ENCODE measurements around the gene CGNL1. TPM values are rescaled to one million over a fixed set of nuclear protein-coding genes. Genes with fewer than 3 reads are reported as not detected.

The CGNL1 gene
- polyA plus RNA-seq, 1 of the 3 experiments (the other 2 are of a cell fraction), result 0.23 TPM

GRCh38 chr15:57485869-57486268 lies 109.6 kb downstream of the CGNL1 start:
- peak overlapping the region; percentile 5; the same call in 1 of the 2 replicates for H3K4me2 ChIP-seq
- no peaks in the 10 kb centered on the region; a peak in 1 of 4 replicates for H3K4me1 ChIP-seq (ENCODE audit: control insufficient read depth in 1 of 2, insufficient read depth in 2 of 2, low read depth in 1 of 2, low read length in 1 of 2)
- no peaks in the 10 kb centered on the region for H3F3A ChIP-seq (replicated peaks; ENCODE audit: insufficient read depth)
- no peak for DNase-seq
- no peaks in the 10 kb centered on the region for H3K79me2 ChIP-seq (ENCODE audit: insufficient read depth)
- 0% methylated on average over 2 of the region's 2 CpGs for WGBS (ENCODE audit: low lambda C conversion rate)
- H2AFZ ChIP-seq (ENCODE audit: low read depth), result peak overlapping the region; percentile 38; the same call in 1 of the 2 replicates
- CTCF ChIA-PET, result interaction anchor here (2.1 kb wide), 1 partner anchor 145 kb away, joined by 8 read pairs; no protein-coding TSS in a partner anchor
- no peaks in the 10 kb centered on the region for H3K9me3 ChIP-seq
- H3K9ac ChIP-seq, result no peak overlapping the region
- H3K36me3 ChIP-seq (replicated peaks in 1 of 2; ENCODE audit: control insufficient read depth in 1 of 2, insufficient read depth in 2 of 2, low read length in 1 of 2), result no peaks in the 10 kb centered on the region
- H3K9me2 ChIP-seq, result no peaks in the 10 kb centered on the region
- H3K27me3 ChIP-seq (ENCODE audit: insufficient read depth), result no peaks in the 10 kb centered on the region
- POLR2A ChIA-PET, result no interaction called here
- peak overlapping the region in 1 of 2 experiments; percentile 54; a peak in 2 of 4 replicates for H3K27ac ChIP-seq (ENCODE audit: low read depth in 2 of 2, low read length in 1 of 2)
- 0 out of 2 replicates have a peak, but pooled peaks have one; percentile 22 for TF ChIP-seq ZBTB33 (IDR thresholded peaks at IDR 0.05; ENCODE audit: borderline replicate concordance, low read depth)
- TF ChIP-seq FOSL2 (IDR thresholded peaks at IDR 0.05; ENCODE audit: borderline replicate concordance, low read depth), result peak; percentile 98
- TF ChIP-seq, protein P1, sequence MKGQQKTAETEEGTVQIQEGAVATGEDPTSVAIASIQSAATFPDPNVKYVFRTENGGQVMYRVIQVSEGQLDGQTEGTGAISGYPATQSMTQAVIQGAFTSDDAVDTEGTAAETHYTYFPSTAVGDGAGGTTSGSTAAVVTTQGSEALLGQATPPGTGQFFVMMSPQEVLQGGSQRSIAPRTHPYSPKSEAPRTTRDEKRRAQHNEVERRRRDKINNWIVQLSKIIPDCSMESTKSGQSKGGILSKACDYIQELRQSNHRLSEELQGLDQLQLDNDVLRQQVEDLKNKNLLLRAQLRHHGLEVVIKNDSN (IDR thresholded peaks at IDR 0.05; ENCODE audit: borderline replicate concordance, low read depth), result no peak
- peak; percentile 94 for TF ChIP-seq JUND (IDR thresholded peaks at IDR 0.05)
- TF ChIP-seq, protein P2, sequence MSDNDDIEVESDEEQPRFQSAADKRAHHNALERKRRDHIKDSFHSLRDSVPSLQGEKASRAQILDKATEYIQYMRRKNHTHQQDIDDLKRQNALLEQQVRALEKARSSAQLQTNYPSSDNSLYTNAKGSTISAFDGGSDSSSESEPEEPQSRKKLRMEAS (IDR thresholded peaks at IDR 0.05; ENCODE audit: low read depth), result peak; percentile 70; the same call in 1 of the 2 replicates
- TF ChIP-seq PBX3 (IDR thresholded peaks at IDR 0.05), result peak; percentile 32; the same call in 1 of the 2 replicates
- peak; percentile 71 for TF ChIP-seq TCF12 (IDR thresholded peaks at IDR 0.05)
- TF ChIP-seq TEAD4 (IDR thresholded peaks at IDR 0.05; ENCODE audit: borderline replicate concordance, insufficient read depth), result peak; percentile 67; the same call in 1 of the 2 replicates
- no peak for TF ChIP-seq RFX5 (IDR thresholded peaks at IDR 0.05; ENCODE audit: low read length)
- peak in 1 of 2 experiments; percentile 75; a peak in 1 of 4 replicates for TF ChIP-seq EP300 (IDR thresholded peaks at IDR 0.05; ENCODE audit: borderline replicate concordance in 1 of 2, low read depth in 1 of 2, low read length in 1 of 2)
- peak; percentile 61; the same call in 1 of the 2 replicates for TF ChIP-seq NFIC (IDR thresholded peaks at IDR 0.05; ENCODE audit: borderline replicate concordance)
- no peak for TF ChIP-seq TAF1 (IDR thresholded peaks at IDR 0.05; ENCODE audit: borderline replicate concordance, low read depth, low read length)
- peak; percentile 92 for TF ChIP-seq RXRA (IDR thresholded peaks at IDR 0.05; ENCODE audit: borderline replicate concordance, low read depth)
- H4K20me1 ChIP-seq (ENCODE audit: insufficient read depth), result no peaks in the 10 kb centered on the region
- H3K4me3 ChIP-seq (ENCODE audit: low read depth in 2 of 2, low read length in 1 of 2), result no peak overlapping the region

GRCh38 chr15:57486833-57487232 lies 110.5 kb downstream of the CGNL1 start:
- no peak overlapping the region for H3K9ac ChIP-seq
- CTCF ChIA-PET, result interaction anchor here (2.1 kb wide), 1 partner anchor 146 kb away, joined by 8 read pairs; no protein-coding TSS in a partner anchor
- no peak overlapping the region; the same call in 1 of the 2 replicates for H3K4me2 ChIP-seq
- H3K9me2 ChIP-seq, result no peaks in the 10 kb centered on the region
- no peak overlapping the region for H2AFZ ChIP-seq (ENCODE audit: low read depth)
- no peak for DNase-seq
- H3K9me3 ChIP-seq, result no peaks in the 10 kb centered on the region
- no peaks in the 10 kb centered on the region for H3K79me2 ChIP-seq (ENCODE audit: insufficient read depth)
- H3F3A ChIP-seq (replicated peaks; ENCODE audit: insufficient read depth), result no peaks in the 10 kb centered on the region
- H4K20me1 ChIP-seq (ENCODE audit: insufficient read depth), result no peaks in the 10 kb centered on the region
- no peaks in the 10 kb centered on the region for H3K36me3 ChIP-seq (replicated peaks in 1 of 2; ENCODE audit: control insufficient read depth in 1 of 2, insufficient read depth in 2 of 2, low read length in 1 of 2)
- no peaks in the 10 kb centered on the region; a peak in 1 of 4 replicates for H3K4me1 ChIP-seq (ENCODE audit: control insufficient read depth in 1 of 2, insufficient read depth in 2 of 2, low read depth in 1 of 2, low read length in 1 of 2)
- H3K27me3 ChIP-seq (ENCODE audit: insufficient read depth), result no peaks in the 10 kb centered on the region
- H3K4me3 ChIP-seq (ENCODE audit: low read depth in 2 of 2, low read length in 1 of 2), result no peak overlapping the region
- no peak overlapping the region for H3K27ac ChIP-seq (ENCODE audit: low read depth in 2 of 2, low read length in 1 of 2)
- POLR2A ChIA-PET, result interaction anchor here (0.7 kb wide), 1 partner anchor 14 kb away, joined by 3 read pairs; no protein-coding TSS in a partner anchor
- TF ChIP-seq, protein P3, sequence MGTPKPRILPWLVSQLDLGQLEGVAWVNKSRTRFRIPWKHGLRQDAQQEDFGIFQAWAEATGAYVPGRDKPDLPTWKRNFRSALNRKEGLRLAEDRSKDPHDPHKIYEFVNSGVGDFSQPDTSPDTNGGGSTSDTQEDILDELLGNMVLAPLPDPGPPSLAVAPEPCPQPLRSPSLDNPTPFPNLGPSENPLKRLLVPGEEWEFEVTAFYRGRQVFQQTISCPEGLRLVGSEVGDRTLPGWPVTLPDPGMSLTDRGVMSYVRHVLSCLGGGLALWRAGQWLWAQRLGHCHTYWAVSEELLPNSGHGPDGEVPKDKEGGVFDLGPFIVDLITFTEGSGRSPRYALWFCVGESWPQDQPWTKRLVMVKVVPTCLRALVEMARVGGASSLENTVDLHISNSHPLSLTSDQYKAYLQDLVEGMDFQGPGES (IDR thresholded peaks at IDR 0.05; ENCODE audit: low read depth, low read length), result no peak
- no peak for TF ChIP-seq EZH2phosphoT487 (IDR thresholded peaks at IDR 0.05; ENCODE audit: borderline replicate concordance, low read depth)
- no peak for TF ChIP-seq SMC3 (IDR thresholded peaks at IDR 0.05; ENCODE audit: low read depth, low read length)
- no peak for TF ChIP-seq ZBTB33 (IDR thresholded peaks at IDR 0.05; ENCODE audit: borderline replicate concordance, low read depth)
- TF ChIP-seq PBX3 (IDR thresholded peaks at IDR 0.05), result no peak
- no peak for TF ChIP-seq TCF12 (IDR thresholded peaks at IDR 0.05)
- TF ChIP-seq YY1 (IDR thresholded peaks at IDR 0.05; ENCODE audit: low read depth), result no peak
